Measurements from ENCODE around the gene NUPR1.
"Not testable (repeated sequence)": the region's sequence is repeated elsewhere in the genome, so short reads cannot be mapped to it uniquely, and the experiment has no call there.

Gene NUPR1

GRCh38 chr16:28498666-28499381, 40.0 kb downstream of the NUPR1 start:
- no peak for DNase-seq (ENCODE audit: low read depth)

GRCh38 chr16:28497861-28498599, 40.7 kb downstream of the NUPR1 start:
- DNase-seq (ENCODE audit: low read depth): no peak

- no peak for DNase-seq (ENCODE audit: low read depth)
Observed at GRCh38 chr16:28497386-28497785, 41.4 kb downstream of the NUPR1 start.

- DNase-seq (ENCODE audit: low read depth): no peak
Observed at GRCh38 chr16:28496844-28497243, 41.9 kb downstream of the NUPR1 start.

- DNase-seq (ENCODE audit: low read depth): no peak
Observed at GRCh38 chr16:28495795-28496749, 42.7 kb downstream of the NUPR1 start.

GRCh38 chr16:28495098-28495793, 43.5 kb downstream of the NUPR1 start:
- DNase-seq (ENCODE audit: low read depth): no peak

GRCh38 chr16:28494121-28494851, 44.5 kb downstream of the NUPR1 start, which contains the start of gene APOBR:
Gene APOBR, plus strand, starts transcription at chr16:28494643. Its CDS starts 39 bp downstream, at chr16:28494682.
- peak; percentile 83 for DNase-seq (ENCODE audit: low read depth)

GRCh38 chr16:28492511-28492910, 46.3 kb downstream of the NUPR1 start:
- DNase-seq (ENCODE audit: low read depth): no peak

GRCh38 chr16:28491970-28492474, 46.8 kb downstream of the NUPR1 start, which contains the start of gene CLN3:
Gene CLN3, minus strand, starts transcription at chr16:28492074. Its CDS starts 315 bp downstream, at chr16:28491759.
- peak; percentile 80 for DNase-seq (ENCODE audit: low read depth)

GRCh38 chr16:28491230-28491969, 47.4 kb downstream of the NUPR1 start:
- DNase-seq (ENCODE audit: low read depth): no peak

GRCh38 chr16:28486266-28486665, 52.5 kb downstream of the NUPR1 start:
- DNase-seq (ENCODE audit: low read depth): no peak

- DNase-seq (ENCODE audit: low read depth): not testable (repeated sequence)
Observed at GRCh38 chr16:28483361-28483760, 55.4 kb downstream of the NUPR1 start.

All from T follicular helper cell (primary cell).